Sigmoid colon (tissue), 4 donors: Measurements from ENCODE around the gene TADA2A.

ENCODE experiments used
- POLR2AphosphoS5 ChIP-seq, 4 donors: sonication (generic); formaldehyde crosslinking; IDR thresholded peaks; one replicate each; pipeline ENCODE4 v1.6.1; 2017; ENCODE audit warnings: antibody characterized with exemption in 4 of 4
- TF ChIP-seq, protein P1 (sequence below), 4 experiments: fragments of 450-650 bp in 3 of 4; fragments of 200-600 bp in 1 of 4; IDR thresholded peaks; one replicate each; pipeline ENCODE4 v1.5.1; 2016 to 2019; ENCODE audit warnings: antibody characterized with exemption in 4 of 4, mild to moderate bottlenecking in 3 of 4, moderate library complexity in 2 of 4

DNA sequence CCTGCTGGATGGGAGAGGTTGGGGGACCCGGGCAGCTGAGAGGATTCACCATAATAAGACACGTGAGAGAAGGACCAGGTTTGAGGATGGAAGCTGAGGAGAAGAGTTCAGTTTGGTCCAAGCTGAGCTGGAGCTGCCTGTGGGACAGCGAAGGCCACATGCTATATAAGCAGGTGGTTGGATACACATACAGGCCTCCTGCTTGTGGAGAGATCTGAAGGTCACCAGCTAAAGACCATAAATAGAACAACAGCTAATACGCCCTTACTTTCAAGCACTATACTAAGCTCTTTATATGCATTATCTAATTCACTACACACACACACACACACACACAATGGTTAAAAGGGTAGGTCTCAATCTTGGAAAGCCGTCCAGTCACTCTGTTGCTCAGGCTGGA, 115.1 kb downstream of the TADA2A start:
- no peak for TF ChIP-seq POLR2AphosphoS5 (IDR thresholded peaks at IDR 0.05)
- TF ChIP-seq, protein P1, sequence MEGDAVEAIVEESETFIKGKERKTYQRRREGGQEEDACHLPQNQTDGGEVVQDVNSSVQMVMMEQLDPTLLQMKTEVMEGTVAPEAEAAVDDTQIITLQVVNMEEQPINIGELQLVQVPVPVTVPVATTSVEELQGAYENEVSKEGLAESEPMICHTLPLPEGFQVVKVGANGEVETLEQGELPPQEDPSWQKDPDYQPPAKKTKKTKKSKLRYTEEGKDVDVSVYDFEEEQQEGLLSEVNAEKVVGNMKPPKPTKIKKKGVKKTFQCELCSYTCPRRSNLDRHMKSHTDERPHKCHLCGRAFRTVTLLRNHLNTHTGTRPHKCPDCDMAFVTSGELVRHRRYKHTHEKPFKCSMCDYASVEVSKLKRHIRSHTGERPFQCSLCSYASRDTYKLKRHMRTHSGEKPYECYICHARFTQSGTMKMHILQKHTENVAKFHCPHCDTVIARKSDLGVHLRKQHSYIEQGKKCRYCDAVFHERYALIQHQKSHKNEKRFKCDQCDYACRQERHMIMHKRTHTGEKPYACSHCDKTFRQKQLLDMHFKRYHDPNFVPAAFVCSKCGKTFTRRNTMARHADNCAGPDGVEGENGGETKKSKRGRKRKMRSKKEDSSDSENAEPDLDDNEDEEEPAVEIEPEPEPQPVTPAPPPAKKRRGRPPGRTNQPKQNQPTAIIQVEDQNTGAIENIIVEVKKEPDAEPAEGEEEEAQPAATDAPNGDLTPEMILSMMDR (IDR thresholded peaks at IDR 0.05): no peak
